Islet precursor cell (in vitro differentiated cells): Measurements from ENCODE around the gene C5orf58.
A peak's percentile ranks its signal among the peaks of the same experiment; 100 is the strongest.

Experiments used
- DNase-seq: peaks from one replicate; pipeline ENCODE4 v3.0.0-alpha.2; 2018

C5orf58 gene

GRCh38 chr5:170261528-170262043 lies 28.8 kb downstream of the C5orf58 start:
- DNase-seq: no peak

- DNase-seq: peak; percentile 53
These were observed 29.6 kb downstream of the C5orf58 start for GRCh38 chr5:170262061-170263045.

GRCh38 chr5:170263906-170264305 lies 31.1 kb downstream of the C5orf58 start:
- DNase-seq: peak; percentile 4

- peak; percentile 75 for DNase-seq
These were observed 32.7 kb downstream of the C5orf58 start for GRCh38 chr5:170265522-170265921.

GRCh38 chr5:170266570-170267381 lies 34.0 kb downstream of the C5orf58 start:
- DNase-seq: peak; percentile 66

GRCh38 chr5:170267431-170268152 lies 34.8 kb downstream of the C5orf58 start:
- DNase-seq: peak; percentile 77

GRCh38 chr5:170268153-170268689 lies 35.4 kb downstream of the C5orf58 start:
- DNase-seq: peak; percentile 46

GRCh38 chr5:170268884-170269283 lies 36.1 kb downstream of the C5orf58 start:
- DNase-seq: peak; percentile 62

- peak; percentile 9 for DNase-seq
These were observed 36.8 kb downstream of the C5orf58 start for GRCh38 chr5:170269579-170269978.

GRCh38 chr5:170270293-170271069 lies 37.7 kb downstream of the C5orf58 start:
- DNase-seq: peak; percentile 42

- DNase-seq: peak; percentile 86
These were observed 41.4 kb downstream of the C5orf58 start for GRCh38 chr5:170273968-170274710.

GRCh38 chr5:170275376-170275994 lies 42.7 kb downstream of the C5orf58 start:
- DNase-seq: peak; percentile 32

GRCh38 chr5:170276140-170276539 lies 43.4 kb downstream of the C5orf58 start:
- peak; percentile 23 for DNase-seq

- DNase-seq: no peak
These were observed 45.1 kb downstream of the C5orf58 start for GRCh38 chr5:170277867-170278281.

GRCh38 chr5:170278611-170279458 lies 46.0 kb downstream of the C5orf58 start:
- DNase-seq: peak; percentile 67

GRCh38 chr5:170279459-170279817 lies 46.7 kb downstream of the C5orf58 start:
- DNase-seq: no peak

GRCh38 chr5:170280011-170280493 lies 47.3 kb downstream of the C5orf58 start:
- peak; percentile 78 for DNase-seq

GRCh38 chr5:170283296-170283695 lies 50.5 kb downstream of the C5orf58 start:
- DNase-seq: no peak

GRCh38 chr5:170284231-170284630 lies 51.4 kb downstream of the C5orf58 start:
- no peak for DNase-seq
